T follicular helper cell (primary cell): ENCODE data around the gene TRAP1.
"Not testable (repeated sequence)": the region's sequence is repeated elsewhere in the genome, so short reads cannot be mapped to it uniquely, and the experiment has no call there.

Experiments used
- DNase-seq: peaks from one replicate; pipeline ENCODE4 v3.0.0-alpha.2; 2020; ENCODE audit warnings: low read depth

Gene TRAP1

DNA sequence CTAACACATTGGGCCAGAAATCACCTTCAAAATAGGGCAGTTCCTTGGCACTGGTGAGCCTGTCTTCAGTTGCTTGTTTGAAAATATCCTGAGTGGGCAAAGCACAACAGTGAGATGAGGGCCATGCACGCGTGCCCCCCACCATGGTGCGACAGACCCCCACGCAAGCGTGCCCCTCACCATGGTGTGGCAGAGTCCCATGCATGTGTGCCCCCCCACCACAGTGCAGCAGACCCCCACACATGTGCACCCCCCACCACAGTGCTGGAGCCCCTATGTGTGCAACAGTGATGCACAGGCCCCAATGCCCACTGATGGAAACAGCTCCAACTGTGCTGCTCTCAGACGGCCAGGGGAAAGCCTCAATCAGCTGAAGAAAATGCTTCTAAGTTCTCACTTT lies 18.8 kb upstream of the TRAP1 start:
- DNase-seq, result no peak

GRCh38 chr16:3735541-3735940 lies 18.2 kb upstream of the TRAP1 start:
- no peak for DNase-seq

DNA sequence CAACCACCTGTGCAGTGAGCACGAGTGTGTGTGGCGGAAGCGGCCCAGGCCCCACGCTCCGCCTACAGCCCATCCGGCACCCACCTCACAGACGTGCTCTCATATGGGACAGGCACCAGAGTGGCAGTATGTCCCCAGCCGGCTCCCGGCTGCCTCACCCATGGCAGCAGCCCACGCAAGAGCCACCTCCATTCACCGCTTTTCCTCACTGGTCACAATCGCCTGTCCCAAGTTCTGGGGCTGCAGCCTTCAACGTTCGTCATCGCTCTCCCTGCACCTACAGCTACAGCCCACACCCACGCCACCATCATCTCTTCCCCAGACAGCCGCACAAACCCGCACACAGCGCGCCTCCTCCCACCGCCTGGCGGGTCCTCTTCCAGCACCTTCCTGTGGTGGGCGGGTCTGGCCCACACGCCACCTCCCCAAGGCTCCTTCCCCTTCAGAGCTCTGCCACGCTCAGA lies 17.5 kb upstream of the TRAP1 start:
- no peak for DNase-seq

- no peak for DNase-seq
Measured at GRCh38 chr16:3734084-3734757, 16.9 kb upstream of the TRAP1 start.

DNA sequence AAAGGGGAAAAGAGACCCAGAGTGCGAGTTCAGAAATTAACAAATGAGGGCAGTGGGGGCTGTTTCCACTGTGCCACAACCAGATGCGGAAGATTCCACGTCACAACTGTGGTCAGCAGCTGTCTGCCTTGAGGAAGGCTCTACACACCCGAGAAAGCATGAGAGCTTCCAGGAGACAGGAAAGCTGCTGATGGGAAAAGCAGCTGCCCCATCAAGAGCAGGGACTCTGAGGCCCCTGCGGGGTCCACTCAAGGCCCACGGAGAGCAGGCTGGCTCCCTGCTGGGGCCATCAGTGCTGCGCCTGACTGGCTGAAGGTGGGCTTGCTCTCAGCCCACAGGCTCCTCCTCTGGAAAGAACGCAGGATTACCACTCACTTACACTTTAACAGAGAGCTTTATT lies 14.8 kb upstream of the TRAP1 start:
- no peak for DNase-seq

DNA sequence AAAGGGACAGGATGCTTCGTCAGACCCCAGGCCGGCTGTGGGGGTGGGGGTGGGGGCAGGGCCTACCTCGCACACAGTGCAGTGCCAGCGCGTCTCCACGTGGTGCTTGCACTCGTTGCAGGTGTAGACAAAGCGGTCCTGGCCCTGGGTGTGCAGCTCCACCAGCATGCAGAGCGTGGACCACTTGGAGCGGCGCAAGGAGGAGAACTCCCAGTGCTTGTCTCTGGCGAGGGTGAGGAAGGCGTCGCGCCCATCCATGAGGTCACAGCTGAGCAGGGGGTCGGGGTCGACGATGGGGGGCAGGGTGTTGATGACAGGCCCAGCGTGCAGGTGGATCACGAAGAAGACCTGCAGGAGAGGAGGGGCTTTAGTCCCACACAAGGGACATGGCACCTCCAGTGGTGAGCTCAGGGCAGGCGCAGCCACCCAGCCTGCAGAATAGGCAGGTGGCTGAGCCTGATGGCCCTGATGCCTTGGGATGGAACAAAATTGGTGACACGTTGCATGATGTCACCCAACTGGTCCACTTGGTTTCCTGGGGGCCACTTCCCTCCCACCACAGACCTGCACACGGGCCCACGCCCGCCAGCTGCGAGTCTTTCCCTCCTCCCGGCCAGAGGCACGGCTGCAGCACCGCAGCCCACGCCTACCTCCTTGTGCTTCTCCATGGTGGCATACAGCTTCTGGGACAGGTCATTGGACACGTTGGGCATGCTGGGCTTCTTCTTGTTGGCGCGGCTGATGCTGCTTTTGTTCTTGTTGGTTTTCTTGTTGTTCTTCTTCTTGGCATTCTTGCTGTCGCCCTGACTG lies 14.0 kb upstream of the TRAP1 start:
- no peak for DNase-seq

- no peak for DNase-seq
Measured at GRCh38 chr16:3730161-3731125, 13.1 kb upstream of the TRAP1 start.

GRCh38 chr16:3729161-3730112 lies 12.1 kb upstream of the TRAP1 start:
- no peak for DNase-seq

GRCh38 chr16:3728424-3729160 lies 11.3 kb upstream of the TRAP1 start:
- DNase-seq, result no peak

GRCh38 chr16:3727806-3728381 lies 10.6 kb upstream of the TRAP1 start:
- DNase-seq, result no peak

GRCh38 chr16:3726021-3726687 lies 8.8 kb upstream of the TRAP1 start:
- no peak for DNase-seq

DNA sequence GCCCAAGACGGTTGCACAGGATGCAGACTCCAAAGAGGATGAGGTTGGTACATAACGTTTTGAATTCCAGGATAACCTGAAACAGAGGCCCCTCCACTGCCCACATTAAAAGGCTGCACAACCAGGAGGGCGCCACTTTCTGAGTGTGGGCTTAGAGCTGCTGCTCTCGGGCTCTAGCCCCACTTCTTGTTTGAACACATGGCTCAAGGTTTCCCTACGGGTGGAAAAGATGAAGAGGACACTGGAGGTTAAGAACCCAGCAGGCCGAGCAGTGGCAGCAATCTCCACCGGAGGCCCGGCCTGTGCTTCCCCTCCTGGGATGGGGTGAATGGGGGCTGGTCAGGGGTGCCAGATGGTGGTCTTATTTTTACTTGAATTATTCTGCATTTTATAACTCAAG lies 8.0 kb upstream of the TRAP1 start:
- no peak for DNase-seq

DNA sequence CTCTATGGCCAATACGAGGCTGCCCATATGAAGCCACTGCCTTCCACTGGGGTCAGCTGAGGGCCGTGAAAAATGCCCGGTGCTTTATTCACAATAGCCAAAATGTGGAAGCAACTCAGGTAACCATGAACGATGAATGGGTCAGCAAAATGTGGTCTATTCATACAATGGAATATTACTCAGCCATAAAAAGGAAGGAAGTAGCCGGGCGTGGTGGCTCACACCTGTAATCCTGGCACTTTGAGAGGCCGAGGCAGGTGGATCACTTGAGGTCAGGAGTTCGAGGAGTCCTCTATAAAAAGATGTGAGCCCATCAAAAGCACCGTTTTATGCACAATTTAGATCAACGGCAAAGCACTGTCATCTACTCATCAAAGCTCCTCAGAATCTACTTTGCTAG lies 5.2 kb upstream of the TRAP1 start:
- DNase-seq, result no peak

- no peak for DNase-seq
Measured at GRCh38 chr16:3720418-3720817, 3.1 kb upstream of the TRAP1 start.

- DNase-seq, result no peak
Measured at GRCh38 chr16:3718628-3719027, 1.3 kb upstream of the TRAP1 start.

DNA sequence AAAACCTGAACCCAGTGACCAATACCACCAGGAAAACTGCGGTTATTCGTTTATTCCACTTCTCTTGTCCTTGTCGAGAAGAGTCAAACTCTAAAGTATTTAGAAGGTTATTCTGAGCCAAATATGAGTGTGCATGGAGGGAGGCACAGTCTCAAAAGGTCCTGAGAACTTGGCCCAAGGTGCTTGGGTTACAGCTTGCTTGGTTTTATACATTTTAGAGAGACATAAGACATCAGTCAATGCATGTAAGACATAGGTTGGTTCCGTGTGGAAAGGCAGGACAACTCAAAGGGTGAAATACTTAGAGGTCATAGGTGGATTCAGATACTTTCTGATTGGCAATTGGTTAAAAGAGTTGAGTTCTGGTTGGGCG lies 681 bp upstream of the TRAP1 start:
- no peak for DNase-seq

GRCh38 chr16:3716831-3717234 lies 491 bp downstream of the TRAP1 start:
- no peak for DNase-seq

DNA sequence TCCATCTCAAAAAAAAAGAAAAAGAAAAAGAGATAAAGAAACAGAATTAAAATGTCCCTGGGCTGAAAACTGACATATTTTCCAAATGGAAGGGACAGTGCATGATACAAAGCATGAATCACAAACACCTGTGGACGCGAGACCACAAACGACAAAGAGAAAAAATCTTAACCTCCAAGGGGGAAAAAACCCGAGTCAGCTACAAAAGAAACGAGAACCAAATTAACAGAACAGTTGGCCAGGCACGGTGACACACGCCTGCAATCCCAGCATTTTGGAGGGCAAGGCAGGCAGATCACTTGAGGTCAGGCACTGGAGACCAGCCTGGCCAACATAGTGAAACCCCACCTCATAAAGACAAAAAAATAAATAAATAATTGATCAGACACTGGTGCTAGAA lies 1.9 kb downstream of the TRAP1 start:
- no peak for DNase-seq

GRCh38 chr16:3714378-3714777 lies 2.9 kb downstream of the TRAP1 start:
- not testable (repeated sequence) for DNase-seq
